Upper lobe of left lung (tissue), 4 donors: ENCODE data around the gene L3MBTL2.

Experiments
- EP300 ChIP-seq, 4 donors: sonication (generic); formaldehyde crosslinking; IDR thresholded peaks; one replicate each; pipeline ENCODE4 v1.5.1; 2017; ENCODE audit warnings: antibody characterized with exemption in 4 of 4, control low read depth in 2 of 4
- POLR2A ChIP-seq, 4 donors: fragments of 450-650 bp; IDR thresholded peaks; one replicate each; pipeline ENCODE4 v1.5.1; 2016 to 2017; ENCODE audit warnings: antibody characterized with exemption in 4 of 4, mild to moderate bottlenecking in 2 of 4
- TF ChIP-seq, protein P1 (sequence below), 6 experiments: fragments of 450-650 bp in 4 of 6; fragments of 200-600 bp in 2 of 6; sonication (generic) in 2 of 6; IDR thresholded peaks; one replicate each; pipeline ENCODE4 v1.5.1; 2016 to 2019; ENCODE audit warnings: antibody characterized with exemption in 6 of 6

DNA sequence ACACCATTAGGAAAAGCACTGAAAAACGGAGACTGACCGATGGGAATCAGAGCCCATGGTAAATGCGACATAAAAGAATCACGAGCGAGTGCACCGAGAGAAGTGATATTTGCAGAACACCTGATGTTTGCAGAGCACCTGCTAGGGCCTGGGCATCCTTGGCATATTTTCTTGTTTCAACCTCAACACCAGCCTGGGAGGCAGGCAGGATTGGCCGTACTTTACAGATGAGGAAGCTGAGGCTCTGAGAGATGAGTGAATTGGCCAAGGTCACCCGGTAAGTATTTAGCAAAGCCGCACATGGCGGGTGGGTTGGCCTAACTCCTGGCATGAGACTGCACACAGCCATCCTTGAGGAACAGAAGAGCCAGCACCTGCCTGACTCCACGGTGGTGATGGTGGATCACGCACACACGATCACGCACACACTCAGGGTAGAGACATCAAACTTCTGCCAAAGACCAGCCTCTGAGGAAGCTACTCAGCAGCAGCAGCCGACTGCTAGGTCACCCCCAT is 57.2 kb downstream of the L3MBTL2 start:
- TF ChIP-seq, protein P1, sequence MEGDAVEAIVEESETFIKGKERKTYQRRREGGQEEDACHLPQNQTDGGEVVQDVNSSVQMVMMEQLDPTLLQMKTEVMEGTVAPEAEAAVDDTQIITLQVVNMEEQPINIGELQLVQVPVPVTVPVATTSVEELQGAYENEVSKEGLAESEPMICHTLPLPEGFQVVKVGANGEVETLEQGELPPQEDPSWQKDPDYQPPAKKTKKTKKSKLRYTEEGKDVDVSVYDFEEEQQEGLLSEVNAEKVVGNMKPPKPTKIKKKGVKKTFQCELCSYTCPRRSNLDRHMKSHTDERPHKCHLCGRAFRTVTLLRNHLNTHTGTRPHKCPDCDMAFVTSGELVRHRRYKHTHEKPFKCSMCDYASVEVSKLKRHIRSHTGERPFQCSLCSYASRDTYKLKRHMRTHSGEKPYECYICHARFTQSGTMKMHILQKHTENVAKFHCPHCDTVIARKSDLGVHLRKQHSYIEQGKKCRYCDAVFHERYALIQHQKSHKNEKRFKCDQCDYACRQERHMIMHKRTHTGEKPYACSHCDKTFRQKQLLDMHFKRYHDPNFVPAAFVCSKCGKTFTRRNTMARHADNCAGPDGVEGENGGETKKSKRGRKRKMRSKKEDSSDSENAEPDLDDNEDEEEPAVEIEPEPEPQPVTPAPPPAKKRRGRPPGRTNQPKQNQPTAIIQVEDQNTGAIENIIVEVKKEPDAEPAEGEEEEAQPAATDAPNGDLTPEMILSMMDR (IDR thresholded peaks at IDR 0.05): no peak
- TF ChIP-seq POLR2A (IDR thresholded peaks at IDR 0.05) (no peak), EP300 (IDR thresholded peaks at IDR 0.05) (no peak)
